ENCODE data around the gene PADI2. TPM values are rescaled to one million over a fixed set of nuclear protein-coding genes. Genes with fewer than 3 reads are reported as not detected.

The PADI2 gene
- total RNA-seq, 4 donors from 2014 or later, result 2.4 to 12.2 (median 6.3) TPM

DNA sequence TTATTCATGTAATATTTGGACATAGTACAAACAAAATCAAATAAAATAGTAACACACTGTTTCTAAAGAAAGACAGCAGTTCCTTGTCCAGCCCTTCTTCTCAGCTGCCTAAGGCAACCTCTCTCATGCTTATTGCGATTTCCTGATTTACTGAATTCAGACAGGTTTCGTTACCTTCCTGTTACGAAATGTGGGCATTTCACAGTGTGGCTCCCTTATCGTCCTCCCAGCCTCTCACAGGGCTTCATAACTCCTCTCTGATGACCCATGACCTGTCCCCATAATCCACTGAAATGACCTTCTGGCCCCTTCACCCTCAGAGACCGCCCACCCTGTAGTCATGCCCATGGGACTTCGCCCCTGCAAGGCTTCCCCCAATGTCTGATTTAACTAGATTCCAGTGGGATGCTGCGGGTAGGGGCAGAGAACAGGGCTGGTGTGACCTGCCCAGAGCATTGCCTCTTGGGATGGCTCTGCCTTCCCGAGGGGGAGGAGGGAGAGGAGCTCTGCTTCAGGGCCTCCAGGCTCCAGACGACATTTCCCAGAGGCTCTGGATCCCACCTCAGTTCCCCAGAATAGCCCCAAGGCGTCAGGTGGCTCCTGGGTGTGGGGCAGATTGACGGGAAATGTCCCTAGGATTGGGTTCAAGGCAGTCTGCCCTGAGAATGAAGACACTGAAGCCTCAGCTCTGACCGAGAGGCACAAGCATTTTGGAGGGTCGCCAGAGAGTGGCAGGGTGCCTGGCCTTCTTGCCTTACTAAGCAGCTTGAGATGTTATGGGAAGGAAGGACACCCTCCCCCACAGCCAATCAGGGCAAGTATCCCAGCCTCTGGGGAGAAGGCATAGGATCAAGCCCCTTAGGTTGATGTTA, 20.6 kb downstream of the PADI2 start:
- no peaks in the 10 kb centered on the region for H3K9me3 ChIP-seq
- H3K27ac ChIP-seq, result peak overlapping the region in 2 of 4 donors; percentile 71 to 74
- no peak overlapping the region for H3K4me3 ChIP-seq
- H3K27me3 ChIP-seq, result no peaks in the 10 kb centered on the region
- H3K36me3 ChIP-seq, result no peaks in the 10 kb centered on the region
- H3K4me1 ChIP-seq, result peaks cover 0 to 26% (median 9%) of the 10 kb centered on the region in 4 donors
- no peak for DNase-seq (ENCODE audit: low spot score in 2 of 2)
- TF ChIP-seq, protein P1, sequence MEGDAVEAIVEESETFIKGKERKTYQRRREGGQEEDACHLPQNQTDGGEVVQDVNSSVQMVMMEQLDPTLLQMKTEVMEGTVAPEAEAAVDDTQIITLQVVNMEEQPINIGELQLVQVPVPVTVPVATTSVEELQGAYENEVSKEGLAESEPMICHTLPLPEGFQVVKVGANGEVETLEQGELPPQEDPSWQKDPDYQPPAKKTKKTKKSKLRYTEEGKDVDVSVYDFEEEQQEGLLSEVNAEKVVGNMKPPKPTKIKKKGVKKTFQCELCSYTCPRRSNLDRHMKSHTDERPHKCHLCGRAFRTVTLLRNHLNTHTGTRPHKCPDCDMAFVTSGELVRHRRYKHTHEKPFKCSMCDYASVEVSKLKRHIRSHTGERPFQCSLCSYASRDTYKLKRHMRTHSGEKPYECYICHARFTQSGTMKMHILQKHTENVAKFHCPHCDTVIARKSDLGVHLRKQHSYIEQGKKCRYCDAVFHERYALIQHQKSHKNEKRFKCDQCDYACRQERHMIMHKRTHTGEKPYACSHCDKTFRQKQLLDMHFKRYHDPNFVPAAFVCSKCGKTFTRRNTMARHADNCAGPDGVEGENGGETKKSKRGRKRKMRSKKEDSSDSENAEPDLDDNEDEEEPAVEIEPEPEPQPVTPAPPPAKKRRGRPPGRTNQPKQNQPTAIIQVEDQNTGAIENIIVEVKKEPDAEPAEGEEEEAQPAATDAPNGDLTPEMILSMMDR (IDR thresholded peaks at IDR 0.05), result no peak
- TF ChIP-seq POLR2A (IDR thresholded peaks at IDR 0.05) (no peak), EP300 (IDR thresholded peaks at IDR 0.05) (no peak)
- 46 to 50% methylated on average over 10 to 11 of the region's 13 CpGs for WGBS, 2 donors

DNA sequence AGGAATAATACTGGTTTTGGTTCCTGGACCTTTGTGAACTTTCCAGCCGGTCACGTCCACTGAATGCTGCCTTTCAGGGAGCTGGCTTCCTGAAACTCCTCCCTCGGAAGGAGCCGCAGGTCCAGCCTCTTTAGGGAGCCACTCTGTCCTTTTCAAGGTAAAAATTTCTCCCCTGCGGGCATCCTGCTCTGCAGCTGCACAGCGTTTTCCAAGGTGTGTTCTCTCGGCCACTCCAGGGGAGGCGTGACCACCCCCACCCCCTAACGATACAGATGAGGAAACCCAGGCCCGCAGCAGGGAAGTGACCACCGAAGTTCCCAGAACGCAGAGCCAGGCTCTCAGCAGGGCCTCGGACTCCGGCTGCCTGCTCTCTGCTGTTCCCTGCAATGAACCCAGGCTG, 21.5 kb downstream of the PADI2 start:
- Histone ChIP-seq H3K4me3 (no peak overlapping the region), H3K27me3 (no peaks in the 10 kb centered on the region), H3K9me3 (no peaks in the 10 kb centered on the region), H3K36me3 (no peaks in the 10 kb centered on the region), H3K27ac (peak overlapping the region in 3 of 4 donors; percentile 22 to 74 (median 71)), H3K4me1 (peaks cover 0 to 26% (median 9%) of the 10 kb centered on the region in 4 donors)
- WGBS, 2 donors, result 12 to 40% methylated on average over 7 to 13 of the region's 14 CpGs
- TF ChIP-seq, protein P1 (IDR thresholded peaks at IDR 0.05), result no peak
- TF ChIP-seq EP300 (IDR thresholded peaks at IDR 0.05), result no peak
- TF ChIP-seq POLR2A (IDR thresholded peaks at IDR 0.05), result no peak
- no peak for DNase-seq (ENCODE audit: low spot score in 2 of 2)

DNA sequence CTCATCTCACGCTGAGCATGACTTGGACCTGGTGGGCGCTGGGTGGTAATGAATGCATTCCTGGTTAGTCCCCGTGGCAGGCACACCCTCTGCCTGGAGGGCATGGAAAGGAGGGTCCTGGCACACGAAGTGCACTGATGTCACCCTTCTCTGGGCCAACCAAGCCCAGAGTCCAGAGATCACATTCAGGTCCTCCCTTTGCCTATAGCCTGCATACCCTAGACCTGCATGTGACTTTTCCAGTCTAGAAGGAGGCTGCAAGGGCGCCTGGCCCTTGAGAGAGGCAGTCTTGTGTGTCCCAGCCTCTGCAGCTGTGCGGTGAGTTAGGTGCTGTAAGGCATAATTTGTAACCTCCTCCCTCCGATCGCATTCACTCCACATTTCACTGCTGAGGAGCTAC, 22.1 kb downstream of the PADI2 start:
- 74 to 76% methylated on average over 8 of the region's 8 CpGs for WGBS, 2 donors
- Histone ChIP-seq H3K36me3 (no peaks in the 10 kb centered on the region), H3K9me3 (no peaks in the 10 kb centered on the region), H3K27ac (peak overlapping the region in 1 of 4 donors; percentile 74), H3K4me3 (no peak overlapping the region), H3K4me1 (peaks cover 0 to 28% (median 9%) of the 10 kb centered on the region in 4 donors), H3K27me3 (no peaks in the 10 kb centered on the region)
- TF ChIP-seq EP300 (IDR thresholded peaks at IDR 0.05) (no peak), POLR2A (IDR thresholded peaks at IDR 0.05) (no peak)
- TF ChIP-seq, protein P1 (IDR thresholded peaks at IDR 0.05), result no peak
- no peak for DNase-seq (ENCODE audit: low spot score in 2 of 2)

DNA sequence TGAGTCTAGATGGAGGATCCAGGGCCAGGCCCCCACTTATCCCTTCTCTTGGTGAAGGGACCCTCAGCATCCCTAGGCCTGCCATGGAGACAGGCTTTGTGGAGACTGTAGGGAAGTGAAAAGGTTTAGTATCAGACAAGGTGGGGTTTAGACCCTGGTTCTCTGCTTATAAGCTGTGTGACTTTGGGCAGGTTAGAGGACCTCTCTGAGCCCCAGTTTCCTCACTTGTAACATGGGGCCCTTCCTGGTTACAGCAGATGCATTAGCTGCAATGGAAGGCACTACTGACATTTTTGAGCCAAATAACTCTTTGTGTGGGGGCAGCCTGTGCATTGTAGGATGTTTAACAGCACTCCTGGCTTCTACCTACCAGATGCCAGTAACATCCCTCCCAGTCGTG, 22.7 kb downstream of the PADI2 start:
- H3K27ac ChIP-seq, result peak overlapping the region in 1 of 4 donors; percentile 74
- H3K27me3 ChIP-seq, result no peaks in the 10 kb centered on the region
- no peak overlapping the region for H3K4me3 ChIP-seq
- TF ChIP-seq POLR2A (IDR thresholded peaks at IDR 0.05) (no peak), EP300 (IDR thresholded peaks at IDR 0.05) (no peak)
- TF ChIP-seq, protein P1 (IDR thresholded peaks at IDR 0.05), result no peak
- no peak for DNase-seq (ENCODE audit: low spot score in 2 of 2)
- 0% methylated on average over 1 of the region's 1 CpG for WGBS, 2 donors
- H3K36me3 ChIP-seq, result no peaks in the 10 kb centered on the region
- H3K4me1 ChIP-seq, result peaks cover 0 to 34% (median 10%) of the 10 kb centered on the region in 4 donors
- H3K9me3 ChIP-seq, result no peaks in the 10 kb centered on the region

DNA sequence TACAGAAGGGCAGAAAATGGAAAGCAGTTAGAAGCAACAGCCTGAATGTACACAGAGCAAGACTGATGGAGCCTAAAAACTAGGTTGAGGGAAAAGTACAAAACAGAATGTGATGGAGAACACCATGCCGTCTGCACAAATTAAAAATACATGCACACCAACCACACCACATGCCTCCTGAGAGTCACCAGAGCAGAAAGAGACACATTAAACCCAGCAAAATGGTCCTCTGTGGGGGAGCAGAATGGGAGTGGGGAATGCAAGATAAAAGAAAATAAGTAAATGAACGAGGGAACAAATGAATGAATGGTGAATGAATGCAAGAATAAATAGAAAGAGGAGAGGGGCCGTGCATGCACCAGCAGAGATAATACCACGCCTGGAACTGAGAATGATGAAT, 24.1 kb downstream of the PADI2 start:
- no peak for DNase-seq (ENCODE audit: low spot score in 2 of 2)
- TF ChIP-seq, protein P1 (IDR thresholded peaks at IDR 0.05), result no peak
- TF ChIP-seq EP300 (IDR thresholded peaks at IDR 0.05) (no peak), POLR2A (IDR thresholded peaks at IDR 0.05) (no peak)
- Histone ChIP-seq H3K4me3 (no peak overlapping the region), H3K27ac (no peak overlapping the region), H3K27me3 (no peaks in the 10 kb centered on the region), H3K4me1 (peaks cover 0 to 48% (median 18%) of the 10 kb centered on the region in 4 donors), H3K36me3 (no peaks in the 10 kb centered on the region), H3K9me3 (no peaks in the 10 kb centered on the region)
- WGBS, 2 donors, result 41 to 44% methylated on average over 4 of the region's 4 CpGs

All from tibial nerve (tissue), 4 donors.